H1 (cell line): ENCODE measurements around the gene RAB3GAP1. TPM values are rescaled to one million over a fixed set of nuclear protein-coding genes. Genes with fewer than 3 reads are reported as not detected.
A peak's percentile ranks its signal among the peaks of the same experiment; 100 is the strongest.

Experiments
- CTCF ChIA-PET: fragments of 300-600 bp; sonication (Branson Sonifier 250); formaldehyde crosslinking; loops from one replicate; lab custom pipeline; 2021; ENCODE audit not compliant: partially characterized antibody; lab: Charles Lee
- POLR2A ChIA-PET: fragments of 300-600 bp; sonication (Branson Sonifier 250); formaldehyde crosslinking; loops from one replicate; lab custom pipeline; 2021; ENCODE audit warnings: inconsistent platforms; ENCODE audit not compliant: partially characterized antibody; lab: Charles Lee
- DNase-seq, 2 experiments: peaks; one replicate each; pipeline versions ENCODE4 v3.0.0 to v3.0.0-alpha.2; 2010 to 2022; ENCODE audit warnings: low spot score in 2 of 2, low read depth in 1 of 2, mixed read lengths in 1 of 2
- FAIRE-seq: peaks from 2 replicates; lab custom pipeline; 2011; peaks lifted over from hg19 to GRCh38; lab: Jason Lieb, UNC
- H2AFZ ChIP-seq: 2 replicates; pipeline ENCODE4 v1.8.1; 2012; ENCODE audit warnings: low read length, inconsistent platforms
- H2AK5ac ChIP-seq: 2 replicates; pipeline ENCODE4 v1.6.1; 2013; ENCODE audit warnings: low read depth, low read length
- H2BK120ac ChIP-seq: replicated peaks from 2 replicates; pipeline ENCODE3; 2013; ENCODE audit warnings: low read depth, low read length, inconsistent platforms
- H2BK12ac ChIP-seq: 2 replicates; pipeline ENCODE4 v1.6.1; 2013; ENCODE audit warnings: low read depth, low read length
- H2BK15ac ChIP-seq: 2 replicates; pipeline ENCODE4 v1.6.1; 2013; ENCODE audit warnings: low read length
- H2BK20ac ChIP-seq: 2 replicates; pipeline ENCODE4 v1.6.1; 2013; ENCODE audit warnings: low read length
- H2BK5ac ChIP-seq: 2 replicates; pipeline ENCODE4 v1.6.1; 2013; ENCODE audit warnings: low read depth, low read length
- H3K14ac ChIP-seq: 2 replicates; pipeline ENCODE4 v1.6.1; 2013; ENCODE audit warnings: inconsistent platforms; ENCODE audit not compliant: insufficient read length
- H3K18ac ChIP-seq: 2 replicates; pipeline ENCODE4 v1.6.1; 2013; ENCODE audit warnings: low read length; ENCODE audit errors: extremely low read depth
- H3K23ac ChIP-seq: 2 replicates; pipeline ENCODE4 v1.6.1; 2013; ENCODE audit warnings: inconsistent platforms; ENCODE audit not compliant: insufficient read length
- H3K23me2 ChIP-seq: 2 replicates; pipeline ENCODE4 v1.6.1; 2013; ENCODE audit warnings: low read depth, low read length
- H3K27ac ChIP-seq: 2 replicates; pipeline ENCODE4 v1.6.1; 2011; ENCODE audit warnings: low read depth, low read length, inconsistent platforms
- H3K27me3 ChIP-seq, 4 experiments: replicated peaks in 1 of 4; 1 replicate in 1 of 4; 2 replicates in 3 of 4; pipeline versions ENCODE4 v1.6.1 to v1.8.1; 2011 to 2013; ENCODE audit warnings: low read length in 3 of 4, mild to moderate bottlenecking in 3 of 4, inconsistent platforms in 2 of 4, mixed read lengths in 2 of 4, moderate library complexity in 1 of 4; ENCODE audit not compliant: control insufficient read depth in 3 of 4, insufficient read depth in 3 of 4; ENCODE audit errors: extremely low read depth in 1 of 4
- H3K36me3 ChIP-seq, 4 experiments: 2 replicates each; pipeline versions ENCODE4 v1.6.1 to v1.8.1; 2011 to 2013; ENCODE audit warnings: mild to moderate bottlenecking in 4 of 4, low read length in 3 of 4, moderate library complexity in 2 of 4, control low read depth in 1 of 4, inconsistent platforms in 1 of 4; ENCODE audit not compliant: insufficient read depth in 4 of 4, control insufficient read depth in 2 of 4
- H3K4ac ChIP-seq: replicated peaks from 2 replicates; pipeline ENCODE3; 2013; ENCODE audit warnings: low read length, low read depth, mixed read lengths, inconsistent platforms; ENCODE audit not compliant: insufficient read length
- H3K4me1 ChIP-seq, 4 experiments: replicated peaks in 1 of 4; 1 replicate in 1 of 4; 2 replicates in 3 of 4; pipeline versions ENCODE4 v1.6.1 to v1.8.1; 2011 to 2013; ENCODE audit warnings: low read length in 3 of 4, inconsistent platforms in 2 of 4, mixed read lengths in 1 of 4; ENCODE audit not compliant: insufficient read depth in 4 of 4, control insufficient read depth in 3 of 4
- H3K4me2 ChIP-seq, 2 experiments: 2 replicates each; pipeline versions ENCODE4 v1.6.1 to v1.8.1; 2011 to 2013; ENCODE audit warnings: low read depth in 2 of 2, low read length in 2 of 2, control low read depth in 1 of 2, inconsistent platforms in 1 of 2, mild to moderate bottlenecking in 1 of 2; ENCODE audit not compliant: insufficient read depth in 1 of 2
- H3K4me3 ChIP-seq, 4 experiments: fragments of 200-600, 300-600 bp in 1 of 4; sonication (generic), shearing (Covaris generic), sonication (Bioruptor Twin) in 1 of 4; 2 replicates each; pipeline versions ENCODE4 v1.5.1 to v1.8.1; 2011 to 2016; ENCODE audit warnings: low read length in 4 of 4, low read depth in 3 of 4, control low read depth in 2 of 4, inconsistent platforms in 2 of 4, mild to moderate bottlenecking in 2 of 4, mixed read lengths in 1 of 4, moderate library complexity in 1 of 4; ENCODE audit not compliant: insufficient read depth in 2 of 4; ENCODE audit errors: extremely low read depth in 1 of 4
- H3K56ac ChIP-seq: replicated peaks from 2 replicates; pipeline ENCODE3; 2013; ENCODE audit warnings: low read depth, mild to moderate bottlenecking, mixed read lengths, low read length, inconsistent platforms; ENCODE audit not compliant: insufficient read length
- H3K79me1 ChIP-seq: 2 replicates; pipeline ENCODE4 v1.6.1; 2013; ENCODE audit warnings: low read depth, low read length, control low read depth
- H3K79me2 ChIP-seq, 2 experiments: 2 replicates each; pipeline versions ENCODE4 v1.6.1 to v1.8.1; 2012 to 2013; ENCODE audit warnings: low read length in 2 of 2, mild to moderate bottlenecking in 2 of 2, inconsistent platforms in 1 of 2; ENCODE audit not compliant: insufficient read depth in 2 of 2, control insufficient read depth in 1 of 2
- H3K9ac ChIP-seq, 4 experiments: replicated peaks in 1 of 4; 1 replicate in 1 of 4; 2 replicates in 3 of 4; pipeline versions ENCODE4 v1.6.1 to v1.8.1; 2011 to 2013; ENCODE audit warnings: low read depth in 3 of 4, low read length in 3 of 4, control low read depth in 2 of 4, mild to moderate bottlenecking in 2 of 4, moderate library complexity in 2 of 4, inconsistent platforms in 1 of 4; ENCODE audit errors: extremely low read depth in 1 of 4
- H3K9me3 ChIP-seq, 2 experiments: 2 replicates each; pipeline versions ENCODE4 v1.6.1 to v1.8.1; 2012 to 2013; ENCODE audit warnings: mild to moderate bottlenecking in 2 of 2, moderate library complexity in 2 of 2, control low read depth in 1 of 2, inconsistent platforms in 1 of 2, low read depth in 1 of 2, low read length in 1 of 2, mixed read lengths in 1 of 2; ENCODE audit not compliant: insufficient read depth in 2 of 2
- H4K20me1 ChIP-seq, 2 experiments: replicated peaks in 1 of 2; 2 replicates each; pipeline versions ENCODE3 to v1.8.1; 2011 to 2013; ENCODE audit warnings: inconsistent platforms in 2 of 2, low read length in 2 of 2, mild to moderate bottlenecking in 1 of 2; ENCODE audit not compliant: insufficient read depth in 2 of 2, control insufficient read depth in 1 of 2
- H4K5ac ChIP-seq: 2 replicates; pipeline ENCODE4 v1.6.1; 2013; ENCODE audit warnings: low read length, low read depth, mixed read lengths, inconsistent platforms; ENCODE audit not compliant: insufficient read length
- H4K8ac ChIP-seq: 2 replicates; pipeline ENCODE4 v1.8.0; 2013; ENCODE audit warnings: mild to moderate bottlenecking, moderate library complexity, low read length, inconsistent platforms; ENCODE audit not compliant: insufficient read depth; ENCODE audit errors: extremely low read depth
- H4K91ac ChIP-seq: replicated peaks from 2 replicates; pipeline ENCODE3; 2013; ENCODE audit warnings: low read length, mixed read lengths, inconsistent platforms; ENCODE audit not compliant: insufficient read length
- SIRT6 ChIP-seq: IDR thresholded peaks from one replicate; pipeline ENCODE4 v1.7.1; 2012; ENCODE audit warnings: low read length, inconsistent platforms
- SIX5 ChIP-seq: IDR thresholded peaks from 2 replicates; pipeline ENCODE4 v1.6.1; 2011; ENCODE audit warnings: mild to moderate bottlenecking, low read depth, low read length
- WGBS, 2 experiments: shearing (Covaris generic) in 1 of 2; methylation state at CpG; one replicate each; pipeline versions ENCODE4 v1.1.6 to v1.1.7; 2013 to 2015; ENCODE audit warnings: low lambda C conversion rate in 2 of 2, mixed read lengths in 2 of 2, inconsistent platforms in 1 of 2, low coverage in 1 of 2, missing lambda C conversion rate in 1 of 2; ENCODE audit not compliant: insufficient replicate concordance in 2 of 2, insufficient coverage in 1 of 2, insufficient read length in 1 of 2; ENCODE audit errors: extremely low coverage in 1 of 2, missing lambda C conversion rate in 1 of 2; 5-methylcytosine and 5-hydroxymethylcytosine counted together
- polyA plus RNA-seq, 7 experiments: library from polyadenylated mRNA; depleted of rRNA in 3 of 7; stranded (reverse) in 5 of 7; unstranded in 2 of 7; fragments of >200 nt in 5 of 7; fragments of 200-250 nt in 2 of 7; gene quantifications; 1 replicate in 5 of 7; 2 replicates in 1 of 7; 4 replicates in 1 of 7; pipeline versions ENCODE4 v1.2.1 to v1.2.3, GENCODE V29; 2011 to 2013; ENCODE audit warnings: missing spikeins in 2 of 7, mixed read lengths in 2 of 7
- total RNA-seq: library from RNA; stranded (reverse); fragmentation: NEBNext Ultra II Directional; extraction: Animal tissue kit (Norgen Biotek cat#: 25700); gene quantifications from 2 replicates; pipeline ENCODE4 v1.2.1, GENCODE V29; 2021
- TF ChIP-seq, protein P1 (sequence below): IDR thresholded peaks from 2 replicates; pipeline ENCODE4 v1.6.1; 2012; ENCODE audit warnings: inconsistent platforms

RAB3GAP1 gene
- total and polyA plus RNA-seq, 2 of the 8 experiments (the other 6 are each of a cell fraction or from before 2014, with no cell fraction given): 9.8 to 28.6 TPM

- Histone ChIP-seq H3K36me3 (peaks cover 0 to 4% (median 0%) of the 10 kb centered on the region in 4 experiments; a peak in 1 of 8 replicates), H3K56ac (no peak overlapping the region), H3K14ac (no peak overlapping the region), H3K9me3 (no peaks in the 10 kb centered on the region), H4K91ac (no peak overlapping the region), H2AK5ac (no peak overlapping the region), H2BK120ac (no peak overlapping the region), H2AFZ (no peak overlapping the region), H3K9ac (peak overlapping the region in 1 of 4 experiments; percentile 98; a peak in 1 of 7 replicates), H3K4me2 (peak overlapping the region; percentile 83 to 97), H3K4me3 (peak overlapping the region; percentile 96 to 99 (median 99); a peak in 7 of 8 replicates), H3K4me1 (peaks cover 0 to 6% (median 2%) of the 10 kb centered on the region in 4 experiments; a peak in 2 of 7 replicates), H3K23me2 (peaks cover 4% of the 10 kb centered on the region), H3K79me1 (no peaks in the 10 kb centered on the region; the same call in 1 of the 2 replicates), H3K27ac (no peak overlapping the region), H4K8ac (no peak overlapping the region), H3K4ac (no peak overlapping the region), H4K5ac (no peak overlapping the region), H2BK5ac (no peak overlapping the region), H2BK15ac (no peak overlapping the region), H3K79me2 (peaks cover 4 to 53% of the 10 kb centered on the region in 2 experiments), H3K23ac (no peak overlapping the region)
- ChIA-PET CTCF (no interaction called here), POLR2A (interaction anchor here (0.5 to 1.7 kb wide), 6 partner anchors 9 to 321 kb away, joined by 3 to 5 read pairs (median 3); partner anchors contain the start of gene CCNT2)
- WGBS, 2 experiments: 59% methylated on average over 15 of the region's 15 CpGs; no CpG with 5 or more reads in 1 of the 2 experiments
- no peak for DNase-seq
- no peak for FAIRE-seq
- TF ChIP-seq SIRT6 (no peak), SIX5 (no peak)
- TF ChIP-seq, protein P1, sequence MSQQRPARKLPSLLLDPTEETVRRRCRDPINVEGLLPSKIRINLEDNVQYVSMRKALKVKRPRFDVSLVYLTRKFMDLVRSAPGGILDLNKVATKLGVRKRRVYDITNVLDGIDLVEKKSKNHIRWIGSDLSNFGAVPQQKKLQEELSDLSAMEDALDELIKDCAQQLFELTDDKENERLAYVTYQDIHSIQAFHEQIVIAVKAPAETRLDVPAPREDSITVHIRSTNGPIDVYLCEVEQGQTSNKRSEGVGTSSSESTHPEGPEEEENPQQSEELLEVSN: peak; percentile 24; the same call in 1 of the 2 replicates
- TF ChIP-seq, all 59 proteins: peak for 1
- H3K18ac ChIP-seq: no peak overlapping the region
- no peak overlapping the region for H2BK12ac ChIP-seq
- no peaks in the 10 kb centered on the region for H3K27me3 ChIP-seq
- peaks cover 0 to 3% of the 10 kb centered on the region in 2 experiments for H4K20me1 ChIP-seq
- H2BK20ac ChIP-seq: no peak overlapping the region
Measured at GRCh38 chr2:135052997-135053474, 944 bp downstream of the RAB3GAP1 start.
